Uterus (tissue), 4 donors: ENCODE measurements around the gene SNRPD3. TPM values are rescaled to one million over a fixed set of nuclear protein-coding genes. Genes with fewer than 3 reads are reported as not detected.
"Not testable (repeated sequence)": the region's sequence is repeated elsewhere in the genome, so short reads cannot be mapped to it uniquely, and the experiment has no call there.

Experiments
- DNase-seq, 2 donors: peaks; one replicate each; pipeline ENCODE4 v3.0.0-alpha.2; 2019 to 2020
- H3K27ac ChIP-seq, 2 donors: fragments of 200-600 bp; sonication (generic); 1 replicate in 1 of 2; 2 replicates in 1 of 2; pipeline ENCODE4 v1.5.1; 2016 to 2018
- H3K27me3 ChIP-seq, 2 donors: fragments of 200-600 bp; sonication (generic); one replicate each; pipeline ENCODE4 v1.5.1; 2018 to 2019; ENCODE audit warnings: control low read depth in 1 of 2
- H3K36me3 ChIP-seq, 2 donors: fragments of 200-600 bp; sonication (generic); one replicate each; pipeline ENCODE4 v1.5.1; 2019; ENCODE audit warnings: control low read depth in 1 of 2
- H3K4me1 ChIP-seq, 2 donors: fragments of 200-600 bp; sonication (generic); one replicate each; pipeline ENCODE4 v1.5.1; 2018 to 2019; ENCODE audit warnings: control low read depth in 1 of 2
- H3K4me3 ChIP-seq, 2 donors: fragments of 200-600 bp; sonication (generic); 1 replicate in 1 of 2; 2 replicates in 1 of 2; pipeline ENCODE4 v1.5.1; 2018 to 2019; ENCODE audit warnings: mild to moderate bottlenecking in 1 of 2
- H3K9me3 ChIP-seq, 2 donors: fragments of 200-600 bp; sonication (generic); one replicate each; pipeline ENCODE4 v1.5.1; 2019; ENCODE audit warnings: control low read depth in 1 of 2
- POLR2A ChIP-seq, 2 donors: fragments of 450-650 bp; IDR thresholded peaks; one replicate each; pipeline ENCODE4 v1.6.1; 2016; ENCODE audit warnings: antibody characterized with exemption in 2 of 2, mild to moderate bottlenecking in 1 of 2, moderate library complexity in 1 of 2
- intact Hi-C: fragments of 100-400 bp; cut with DNase I; formaldehyde crosslinking; loops from one replicate; pipeline ENCODE4 v1.15.1; 2023; ENCODE audit warnings: low total_unique reads
- total RNA-seq, 4 donors: library from RNA; depleted of rRNA in 3 of 4; stranded (reverse); fragments of >200 nt in 3 of 4; gene quantifications; one replicate each; pipeline versions ENCODE4 v1.1.0 to v1.2.4, GENCODE V29; 2014 to 2023
- TF ChIP-seq, protein P1 (sequence below), 4 experiments: fragments of 200-600 bp in 2 of 4; fragments of 450-650 bp in 2 of 4; sonication (generic) in 2 of 4; IDR thresholded peaks; one replicate each; pipeline ENCODE4 v1.5.1; 2016 to 2019; ENCODE audit warnings: antibody characterized with exemption in 4 of 4, mild to moderate bottlenecking in 2 of 4, moderate library complexity in 1 of 4
- donor health status: DM: yes; HTN: yes; CAD: no.

SNRPD3 gene
- total RNA-seq, 4 donors from 2014 or later: 42.6 to 189 (median 85.1) TPM

DNA sequence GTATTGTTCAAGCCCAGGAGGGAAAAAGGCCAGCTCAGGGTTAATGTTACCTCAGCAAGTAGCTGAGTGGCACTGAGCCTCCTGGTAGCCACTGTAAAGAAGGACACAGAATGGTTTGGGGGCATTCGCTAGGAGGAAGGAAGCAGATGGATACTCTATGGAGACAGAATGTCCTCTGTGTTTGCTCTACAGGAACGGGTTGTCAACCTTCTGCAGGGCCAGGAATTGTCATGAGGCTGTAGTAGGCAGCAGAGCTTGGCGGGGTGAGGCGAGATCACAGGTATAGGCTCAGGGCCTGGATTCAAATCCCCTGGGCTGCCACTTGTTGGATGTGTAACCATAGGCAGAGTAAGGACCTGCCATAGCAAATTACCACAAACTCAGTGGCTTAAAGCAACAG is 40.1 kb downstream of the SNRPD3 start:
- Histone ChIP-seq H3K27me3 (no peaks in the 10 kb centered on the region), H3K27ac (no peak overlapping the region), H3K36me3 (no peaks in the 10 kb centered on the region), H3K4me3 (no peak overlapping the region), H3K4me1 (no peaks in the 10 kb centered on the region), H3K9me3 (no peaks in the 10 kb centered on the region)
- DNase-seq: no peak
- TF ChIP-seq POLR2A (IDR thresholded peaks at IDR 0.05): no peak
- TF ChIP-seq, protein P1, sequence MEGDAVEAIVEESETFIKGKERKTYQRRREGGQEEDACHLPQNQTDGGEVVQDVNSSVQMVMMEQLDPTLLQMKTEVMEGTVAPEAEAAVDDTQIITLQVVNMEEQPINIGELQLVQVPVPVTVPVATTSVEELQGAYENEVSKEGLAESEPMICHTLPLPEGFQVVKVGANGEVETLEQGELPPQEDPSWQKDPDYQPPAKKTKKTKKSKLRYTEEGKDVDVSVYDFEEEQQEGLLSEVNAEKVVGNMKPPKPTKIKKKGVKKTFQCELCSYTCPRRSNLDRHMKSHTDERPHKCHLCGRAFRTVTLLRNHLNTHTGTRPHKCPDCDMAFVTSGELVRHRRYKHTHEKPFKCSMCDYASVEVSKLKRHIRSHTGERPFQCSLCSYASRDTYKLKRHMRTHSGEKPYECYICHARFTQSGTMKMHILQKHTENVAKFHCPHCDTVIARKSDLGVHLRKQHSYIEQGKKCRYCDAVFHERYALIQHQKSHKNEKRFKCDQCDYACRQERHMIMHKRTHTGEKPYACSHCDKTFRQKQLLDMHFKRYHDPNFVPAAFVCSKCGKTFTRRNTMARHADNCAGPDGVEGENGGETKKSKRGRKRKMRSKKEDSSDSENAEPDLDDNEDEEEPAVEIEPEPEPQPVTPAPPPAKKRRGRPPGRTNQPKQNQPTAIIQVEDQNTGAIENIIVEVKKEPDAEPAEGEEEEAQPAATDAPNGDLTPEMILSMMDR (IDR thresholded peaks at IDR 0.05): no peak
- intact Hi-C loops: no loop called here

DNA sequence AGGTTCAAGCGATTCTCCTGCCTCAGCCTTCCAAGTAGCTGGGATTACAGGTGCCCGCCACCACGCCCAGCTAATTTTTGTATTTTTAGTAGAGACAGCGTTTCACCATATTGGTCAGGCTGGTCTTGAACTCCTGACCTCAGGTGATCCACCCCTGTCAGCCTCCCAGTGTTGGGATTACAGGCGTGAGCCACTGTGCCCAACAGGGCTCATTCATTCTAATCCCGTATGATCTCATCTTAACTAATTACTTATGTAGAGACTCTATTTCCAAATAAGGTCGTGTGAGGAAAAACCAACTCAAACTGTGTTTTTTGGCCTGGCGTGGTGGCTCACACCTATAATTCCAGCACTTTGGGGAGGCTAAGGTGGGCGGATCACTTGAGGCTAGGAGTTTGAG is 41.3 kb downstream of the SNRPD3 start:
- H3K27ac ChIP-seq, H3K4me3 ChIP-seq, intact Hi-C loops, H3K4me1 ChIP-seq, DNase-seq, H3K27me3 ChIP-seq, H3K9me3 ChIP-seq, H3K36me3 ChIP-seq: not testable (repeated sequence)

DNA sequence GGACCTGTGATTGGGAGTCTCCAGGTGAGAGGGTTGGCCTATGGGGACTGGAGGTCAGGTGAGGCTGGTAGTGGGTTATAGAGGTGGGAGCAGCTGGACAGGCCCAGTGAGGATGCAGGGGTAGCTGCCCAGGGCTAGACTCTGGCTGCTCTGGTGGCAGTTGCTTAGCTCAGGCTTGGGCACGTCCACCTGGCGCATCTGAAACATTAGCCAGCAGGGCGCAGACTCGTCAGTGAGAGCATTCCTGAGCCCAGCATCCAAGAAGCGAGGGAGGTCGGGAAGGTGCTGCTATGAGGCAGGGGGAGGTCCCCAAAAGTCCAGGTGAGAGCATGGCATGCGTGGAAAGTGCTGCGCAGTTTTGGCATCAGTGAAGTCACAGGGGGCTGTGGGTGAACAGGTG is 43.7 kb downstream of the SNRPD3 start:
- Histone ChIP-seq H3K4me3 (no peak overlapping the region), H3K4me1 (no peaks in the 10 kb centered on the region), H3K27ac (no peak overlapping the region), H3K9me3 (no peaks in the 10 kb centered on the region), H3K27me3 (no peaks in the 10 kb centered on the region), H3K36me3 (no peaks in the 10 kb centered on the region)
- no peak for DNase-seq
- TF ChIP-seq, protein P1 (IDR thresholded peaks at IDR 0.05): no peak
- TF ChIP-seq POLR2A (IDR thresholded peaks at IDR 0.05): no peak
- intact Hi-C loops: no loop called here

DNA sequence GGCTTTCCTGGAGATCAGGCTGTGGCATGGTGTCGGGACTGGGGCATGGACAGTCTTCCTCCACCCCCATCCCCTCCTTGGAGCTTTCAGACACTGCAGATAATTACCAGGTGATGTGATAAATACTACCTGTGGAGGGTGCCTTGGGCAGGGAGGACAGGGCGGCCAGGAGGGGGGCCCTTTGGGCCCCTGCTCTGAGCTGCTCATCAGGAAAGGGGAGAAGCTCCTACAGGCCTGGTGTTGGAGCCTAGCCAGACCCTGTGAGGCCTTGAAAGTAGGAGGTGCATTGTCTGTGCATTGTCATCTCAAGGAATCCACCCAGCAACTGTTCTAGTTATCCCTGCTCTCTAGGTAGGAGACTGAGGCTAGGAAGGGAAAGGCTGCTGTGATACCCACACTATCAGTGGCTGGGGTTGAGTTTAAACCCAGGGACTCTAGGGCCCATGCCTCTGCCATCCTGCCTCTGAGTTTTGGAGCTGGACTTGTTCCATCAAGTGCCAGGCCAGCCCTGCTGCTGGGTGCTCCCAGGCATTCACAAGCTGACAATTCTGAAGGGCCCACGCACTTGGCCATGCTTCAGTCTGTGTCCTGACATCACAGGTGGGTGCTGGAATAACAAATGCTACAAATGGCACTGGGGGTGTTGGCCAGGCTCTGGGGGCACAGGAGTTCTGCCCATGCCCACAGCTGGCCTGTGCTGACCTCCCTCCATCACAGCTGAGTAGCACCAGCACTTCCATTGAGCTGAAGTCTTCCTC is 44.3 kb downstream of the SNRPD3 start:
- DNase-seq, H3K9me3 ChIP-seq, intact Hi-C loops, H3K27ac ChIP-seq, H3K36me3 ChIP-seq, H3K4me1 ChIP-seq, H3K27me3 ChIP-seq, H3K4me3 ChIP-seq: not testable (repeated sequence)

DNA sequence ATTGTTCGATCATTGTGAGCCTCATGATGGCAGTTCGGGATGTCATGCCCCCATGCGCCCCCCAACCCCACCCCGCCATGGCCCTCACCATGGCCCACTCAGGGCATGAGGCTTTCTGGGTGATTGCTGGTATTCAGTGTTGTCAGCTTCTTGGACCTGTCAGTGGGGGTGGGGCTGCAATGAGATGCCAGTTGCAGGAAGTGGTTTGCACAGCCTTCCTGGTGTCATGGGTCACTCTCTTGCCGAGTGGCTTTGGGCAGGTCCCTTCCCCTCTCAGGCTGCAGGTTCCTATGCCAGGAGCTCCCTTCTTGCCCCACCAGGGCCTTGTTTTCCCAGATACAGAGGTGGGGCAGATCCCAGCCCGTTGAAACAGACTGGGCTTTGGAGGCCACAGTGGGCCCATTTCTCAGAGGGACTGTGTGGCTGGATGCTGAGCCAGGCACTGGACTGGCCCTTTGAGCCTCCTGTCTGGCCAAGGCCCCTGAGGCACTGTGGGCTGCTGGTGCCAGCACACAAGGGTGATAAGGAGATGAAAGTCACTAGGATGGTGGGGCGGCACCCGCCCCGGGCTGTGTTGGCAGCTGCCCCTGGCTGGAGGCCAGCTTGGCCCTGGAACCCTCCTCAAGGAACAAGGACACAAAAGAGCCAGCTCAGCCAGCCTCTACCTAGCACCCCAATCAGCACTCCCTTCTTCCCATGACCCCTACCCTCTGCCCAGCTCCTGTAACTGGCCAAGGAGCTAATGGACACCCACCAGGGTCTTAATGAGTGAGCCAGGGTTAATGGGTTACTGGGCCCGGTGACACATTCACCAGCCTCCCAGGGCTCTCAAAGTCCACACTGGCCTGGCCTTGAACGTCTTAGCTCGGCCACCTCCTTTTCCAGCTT is 45.7 kb downstream of the SNRPD3 start:
- H3K27ac ChIP-seq: no peak overlapping the region

DNA sequence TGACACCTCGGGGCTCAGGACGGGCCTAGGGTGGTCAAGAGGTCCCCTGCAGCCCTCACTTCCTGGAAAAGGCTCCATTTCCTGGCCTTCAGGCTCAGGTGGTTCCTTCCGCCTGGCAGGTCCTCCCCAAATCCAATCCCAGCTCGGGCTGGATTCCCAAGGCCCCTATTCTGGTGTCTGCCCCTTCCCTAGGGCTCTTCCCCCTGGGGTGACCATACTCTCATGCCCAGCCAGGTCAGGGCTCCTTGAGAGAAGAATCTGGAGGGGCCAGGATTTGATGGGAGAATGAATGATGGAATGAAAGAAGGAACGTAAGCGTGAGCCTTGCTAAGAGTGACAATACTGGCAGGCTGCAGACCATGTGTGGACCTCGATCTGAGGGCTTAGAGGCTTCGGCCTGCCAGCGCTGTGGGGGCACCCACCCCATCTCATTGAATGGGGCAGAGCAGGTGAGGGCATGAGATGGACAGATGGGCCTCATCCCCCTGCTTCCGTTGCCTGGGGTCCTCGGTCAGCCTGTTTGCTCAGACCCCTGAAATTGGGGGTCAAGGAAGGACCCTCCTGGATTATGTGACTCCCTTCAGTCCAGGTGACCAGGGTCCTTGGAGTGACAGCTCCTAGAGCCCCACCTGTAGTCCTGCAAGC is 46.4 kb downstream of the SNRPD3 start:
- H3K4me1 ChIP-seq, H3K27ac ChIP-seq, H3K4me3 ChIP-seq, H3K27me3 ChIP-seq, H3K9me3 ChIP-seq, H3K36me3 ChIP-seq, intact Hi-C loops, DNase-seq: not testable (repeated sequence)

More for the DNA sequence above, 45.7 kb downstream of the SNRPD3 start:
- no peaks in the 10 kb centered on the region for H3K36me3 ChIP-seq
- TF ChIP-seq, protein P1 (IDR thresholded peaks at IDR 0.05): no peak
- TF ChIP-seq POLR2A (IDR thresholded peaks at IDR 0.05): no peak
- DNase-seq: no peak
- intact Hi-C loops: no loop called here
- no peak overlapping the region for H3K4me3 ChIP-seq
- H3K27me3 ChIP-seq: no peaks in the 10 kb centered on the region
- no peaks in the 10 kb centered on the region for H3K4me1 ChIP-seq
- H3K9me3 ChIP-seq: no peaks in the 10 kb centered on the region

DNA sequence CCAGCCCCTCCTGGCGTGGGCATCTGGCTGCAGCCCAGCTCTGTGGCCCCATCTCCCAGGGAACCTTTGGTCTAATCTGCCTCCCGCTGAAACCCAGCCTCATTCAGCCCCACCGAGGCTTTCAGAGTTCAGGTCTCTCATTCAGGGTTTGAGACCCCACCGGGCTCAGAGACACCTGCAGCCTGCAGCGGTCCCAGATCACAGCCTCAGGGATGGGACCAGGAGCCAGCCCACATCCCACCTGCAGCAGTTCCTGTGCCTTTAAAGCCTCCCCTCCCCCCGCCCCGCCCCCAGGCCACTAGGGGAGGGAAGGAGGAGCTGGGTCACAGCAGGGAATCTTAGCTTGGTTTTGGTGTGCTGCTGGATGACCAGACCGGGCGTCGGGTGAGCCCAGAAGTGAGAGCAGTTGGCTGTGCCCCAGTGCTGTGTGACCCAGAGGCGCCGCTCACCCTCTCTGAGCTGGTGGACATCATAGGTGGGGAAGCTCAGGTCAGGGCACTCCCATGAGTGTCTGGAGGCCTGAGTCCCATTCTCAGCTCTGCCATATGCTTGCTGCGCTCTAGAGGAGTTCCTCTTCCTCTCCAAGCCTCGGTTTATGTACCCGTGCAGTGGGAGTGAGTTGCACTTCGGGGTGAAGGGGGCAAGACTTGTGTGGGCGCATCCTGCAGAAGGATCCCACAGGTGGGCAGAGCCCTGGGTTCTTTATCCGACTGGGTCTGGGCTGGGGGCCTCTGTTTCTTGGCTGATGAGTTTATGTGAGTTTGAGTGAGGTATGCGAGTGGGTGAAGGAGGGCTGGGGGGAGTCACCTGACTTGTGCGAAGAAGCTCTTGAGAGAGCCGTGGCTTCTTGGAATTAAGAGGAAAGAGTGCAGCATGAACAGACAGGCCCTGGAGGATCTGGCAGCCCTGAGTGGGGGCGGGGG is 47.3 kb downstream of the SNRPD3 start, which contains the start of gene GGT1:
GGT1 (plus strand) TSS at position 347 of the 923 bp plus-strand sequence. CDS start 7,889 bp downstream, outside the sequence.
- DNase-seq, H3K36me3 ChIP-seq, H3K27ac ChIP-seq, H3K4me3 ChIP-seq, H3K4me1 ChIP-seq, intact Hi-C loops, H3K27me3 ChIP-seq, H3K9me3 ChIP-seq: not testable (repeated sequence)

DNA sequence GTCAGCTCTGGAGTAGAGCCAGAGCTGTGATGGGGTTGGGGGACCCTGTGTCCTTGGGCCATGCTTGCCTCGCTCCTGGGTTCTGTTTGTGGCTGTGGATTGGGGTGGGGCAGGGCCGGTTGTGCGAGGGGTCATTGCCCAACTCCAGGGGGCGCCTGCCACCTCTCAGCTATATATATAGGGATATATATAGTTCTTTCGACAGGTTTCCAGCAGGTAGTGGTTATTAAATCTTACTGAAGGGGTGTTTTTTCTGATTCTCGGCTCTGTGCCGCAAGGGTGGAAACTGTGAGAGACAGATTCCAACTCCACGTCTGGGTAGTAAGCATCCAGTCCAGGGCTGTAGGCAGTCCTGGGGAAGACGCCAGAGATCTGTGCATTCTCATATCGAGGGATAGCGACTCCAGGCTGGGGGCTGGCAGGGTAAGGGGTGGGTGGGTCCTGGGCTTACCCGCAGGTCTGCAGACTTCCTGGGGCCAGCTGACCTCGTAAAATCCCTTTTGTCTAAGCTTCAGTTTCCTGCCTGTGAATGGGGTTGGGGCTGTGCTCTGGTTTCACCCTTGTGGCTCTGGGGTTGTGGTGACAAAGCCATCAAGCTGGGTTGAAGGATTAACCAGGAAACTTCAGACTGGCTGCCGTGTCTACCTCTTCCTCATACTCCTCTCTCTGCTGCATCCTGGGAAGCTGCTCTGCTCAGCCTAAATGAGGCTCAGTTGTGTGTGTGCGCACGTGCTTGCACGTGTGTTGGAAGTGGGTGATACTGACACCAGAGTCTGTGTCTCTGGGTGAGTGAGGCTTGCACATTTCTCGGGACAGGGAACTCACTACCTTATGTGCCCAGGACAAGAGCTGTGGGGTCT is 48.2 kb downstream of the SNRPD3 start:
- H3K27ac ChIP-seq, H3K27me3 ChIP-seq, DNase-seq, H3K9me3 ChIP-seq, H3K4me1 ChIP-seq, H3K36me3 ChIP-seq, intact Hi-C loops, H3K4me3 ChIP-seq: not testable (repeated sequence)
